SK-N-SH (cell line): ENCODE data around the gene TMEM35B.

Source experiments
- EP300 ChIP-seq, 2 experiments: IDR thresholded peaks; 2 replicates each; pipeline versions ENCODE4 v1.4.0 to v1.6.1; 2012; ENCODE audit warnings: borderline replicate concordance in 1 of 2, low read depth in 1 of 2, low read length in 1 of 2
- POLR2AphosphoS5 ChIP-seq: IDR thresholded peaks from 2 replicates; pipeline ENCODE4 v1.6.1; 2012; ENCODE audit warnings: low read depth, low read length
- TF ChIP-seq, protein P1 (sequence below): fragments of 200-600 bp; sonication (generic); IDR thresholded peaks from 2 replicates; pipeline ENCODE4 v1.6.1; 2017; ENCODE audit warnings: antibody characterized with exemption, mild to moderate bottlenecking, moderate library complexity
- TF ChIP-seq, protein P2 (sequence below): fragments of 150-350 bp; IDR thresholded peaks from 2 replicates; pipeline ENCODE4 v1.6.1; 2017; ENCODE audit warnings: antibody characterized with exemption, low read length, low read depth, borderline replicate concordance
- TF ChIP-seq, protein P3 (sequence below): fragments of 150-350 bp; IDR thresholded peaks from 2 replicates; pipeline ENCODE4 v1.6.1; 2016; ENCODE audit warnings: mild to moderate bottlenecking, low read depth, low read length

DNA sequence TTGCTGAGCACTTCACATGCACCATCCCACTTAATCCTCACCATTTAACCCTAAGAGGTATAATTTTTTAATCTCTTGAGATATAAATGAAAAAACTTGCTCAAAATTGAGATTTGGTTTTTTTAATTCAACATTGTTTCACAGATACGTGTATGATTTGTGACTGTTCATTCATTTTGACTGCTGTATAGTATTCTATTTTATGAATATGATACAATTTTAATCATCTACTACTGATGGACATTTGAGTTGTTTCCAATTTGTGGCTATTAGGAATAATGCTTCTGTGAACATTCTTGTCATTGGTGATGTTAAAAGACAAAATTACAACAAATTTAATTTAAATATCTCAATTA lies 47.2 kb upstream of the TMEM35B start:
- TF ChIP-seq POLR2AphosphoS5, result no peak
- no peak for TF ChIP-seq EP300 (IDR thresholded peaks at IDR 0.05; ENCODE audit: borderline replicate concordance in 1 of 2, low read depth in 1 of 2, low read length in 1 of 2)
- TF ChIP-seq, protein P1, sequence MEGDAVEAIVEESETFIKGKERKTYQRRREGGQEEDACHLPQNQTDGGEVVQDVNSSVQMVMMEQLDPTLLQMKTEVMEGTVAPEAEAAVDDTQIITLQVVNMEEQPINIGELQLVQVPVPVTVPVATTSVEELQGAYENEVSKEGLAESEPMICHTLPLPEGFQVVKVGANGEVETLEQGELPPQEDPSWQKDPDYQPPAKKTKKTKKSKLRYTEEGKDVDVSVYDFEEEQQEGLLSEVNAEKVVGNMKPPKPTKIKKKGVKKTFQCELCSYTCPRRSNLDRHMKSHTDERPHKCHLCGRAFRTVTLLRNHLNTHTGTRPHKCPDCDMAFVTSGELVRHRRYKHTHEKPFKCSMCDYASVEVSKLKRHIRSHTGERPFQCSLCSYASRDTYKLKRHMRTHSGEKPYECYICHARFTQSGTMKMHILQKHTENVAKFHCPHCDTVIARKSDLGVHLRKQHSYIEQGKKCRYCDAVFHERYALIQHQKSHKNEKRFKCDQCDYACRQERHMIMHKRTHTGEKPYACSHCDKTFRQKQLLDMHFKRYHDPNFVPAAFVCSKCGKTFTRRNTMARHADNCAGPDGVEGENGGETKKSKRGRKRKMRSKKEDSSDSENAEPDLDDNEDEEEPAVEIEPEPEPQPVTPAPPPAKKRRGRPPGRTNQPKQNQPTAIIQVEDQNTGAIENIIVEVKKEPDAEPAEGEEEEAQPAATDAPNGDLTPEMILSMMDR, result no peak
- TF ChIP-seq, protein P2, sequence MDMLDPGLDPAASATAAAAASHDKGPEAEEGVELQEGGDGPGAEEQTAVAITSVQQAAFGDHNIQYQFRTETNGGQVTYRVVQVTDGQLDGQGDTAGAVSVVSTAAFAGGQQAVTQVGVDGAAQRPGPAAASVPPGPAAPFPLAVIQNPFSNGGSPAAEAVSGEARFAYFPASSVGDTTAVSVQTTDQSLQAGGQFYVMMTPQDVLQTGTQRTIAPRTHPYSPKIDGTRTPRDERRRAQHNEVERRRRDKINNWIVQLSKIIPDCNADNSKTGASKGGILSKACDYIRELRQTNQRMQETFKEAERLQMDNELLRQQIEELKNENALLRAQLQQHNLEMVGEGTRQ, result no peak
- TF ChIP-seq, protein P3, sequence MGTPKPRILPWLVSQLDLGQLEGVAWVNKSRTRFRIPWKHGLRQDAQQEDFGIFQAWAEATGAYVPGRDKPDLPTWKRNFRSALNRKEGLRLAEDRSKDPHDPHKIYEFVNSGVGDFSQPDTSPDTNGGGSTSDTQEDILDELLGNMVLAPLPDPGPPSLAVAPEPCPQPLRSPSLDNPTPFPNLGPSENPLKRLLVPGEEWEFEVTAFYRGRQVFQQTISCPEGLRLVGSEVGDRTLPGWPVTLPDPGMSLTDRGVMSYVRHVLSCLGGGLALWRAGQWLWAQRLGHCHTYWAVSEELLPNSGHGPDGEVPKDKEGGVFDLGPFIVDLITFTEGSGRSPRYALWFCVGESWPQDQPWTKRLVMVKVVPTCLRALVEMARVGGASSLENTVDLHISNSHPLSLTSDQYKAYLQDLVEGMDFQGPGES, result no peak
